Measurements from ENCODE around the gene OR6S1.
"Not testable (repeated sequence)": the region's sequence is repeated elsewhere in the genome, so short reads cannot be mapped to it uniquely, and the experiment has no call there.

Gene OR6S1

DNA sequence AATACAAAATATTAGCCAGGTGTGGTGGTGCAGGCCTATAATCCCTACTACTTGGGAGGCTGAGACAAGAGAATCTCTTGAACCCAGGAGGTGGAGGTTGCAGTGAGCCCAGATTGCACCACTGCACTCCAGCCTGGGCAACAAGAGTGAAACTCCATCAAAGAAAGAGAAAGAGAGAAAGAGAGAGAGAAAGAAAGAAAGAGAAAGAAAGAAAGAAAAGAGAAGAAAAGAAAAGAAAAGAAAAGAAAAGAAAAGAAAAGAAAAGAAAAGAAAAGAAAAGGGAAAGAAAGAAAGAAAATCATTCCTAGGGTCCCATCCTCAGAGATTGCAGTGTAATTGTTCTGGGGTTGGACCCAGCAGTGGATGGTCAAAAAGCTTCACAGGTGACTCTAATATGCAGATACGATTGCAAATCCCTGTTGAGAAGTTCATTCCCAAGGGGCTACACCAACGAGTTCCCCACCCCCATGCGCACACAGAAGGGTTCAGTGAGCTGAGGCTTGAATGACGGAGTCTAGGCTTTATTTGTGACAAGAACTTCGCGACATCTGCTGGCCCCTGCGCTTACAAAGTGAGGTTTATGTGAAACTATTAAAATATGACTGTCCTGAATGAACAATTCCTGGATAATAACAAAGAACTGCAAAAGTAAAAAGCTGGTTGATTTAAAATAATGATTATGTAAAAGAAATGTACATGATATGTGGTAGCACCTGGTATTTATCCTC is 32.9 kb downstream of the OR6S1 start:
- no peak for DNase-seq

DNA sequence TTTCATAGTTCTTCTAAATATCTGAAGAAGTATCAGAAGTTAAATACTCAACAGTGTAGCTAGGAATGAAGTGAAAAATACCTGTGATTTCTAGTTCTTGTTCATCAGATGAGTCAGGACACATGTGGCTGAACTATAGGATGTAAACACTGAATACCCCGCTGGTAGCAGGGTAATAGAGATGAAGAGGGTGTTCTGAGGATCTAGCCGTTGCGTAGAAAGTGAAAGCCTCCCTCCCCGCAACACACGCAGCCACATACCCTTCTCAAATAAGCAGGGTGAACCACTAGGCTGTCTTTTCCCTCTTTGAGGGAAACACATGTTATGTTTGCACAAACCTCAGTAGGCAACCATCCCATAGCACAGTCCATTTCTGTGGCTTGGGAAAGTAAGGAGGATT is 33.9 kb downstream of the OR6S1 start:
- DNase-seq = no peak

DNA sequence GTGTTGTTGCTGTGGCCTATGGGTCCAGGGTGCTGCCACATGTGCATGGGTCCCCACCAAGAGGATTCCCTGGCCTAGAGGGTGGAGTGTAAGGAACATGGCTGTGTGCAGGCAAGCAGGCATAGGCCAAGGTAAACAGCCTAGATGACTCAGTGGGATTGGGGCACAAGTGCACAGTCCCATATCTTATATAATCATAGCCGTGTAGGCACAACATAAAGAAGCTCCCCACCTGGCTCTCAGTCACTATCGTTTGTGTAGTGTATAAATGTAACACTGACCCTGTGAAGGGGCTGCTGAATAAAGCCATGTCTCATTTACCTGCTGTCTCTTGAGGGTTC is 34.6 kb downstream of the OR6S1 start:
- no peak for DNase-seq

DNA sequence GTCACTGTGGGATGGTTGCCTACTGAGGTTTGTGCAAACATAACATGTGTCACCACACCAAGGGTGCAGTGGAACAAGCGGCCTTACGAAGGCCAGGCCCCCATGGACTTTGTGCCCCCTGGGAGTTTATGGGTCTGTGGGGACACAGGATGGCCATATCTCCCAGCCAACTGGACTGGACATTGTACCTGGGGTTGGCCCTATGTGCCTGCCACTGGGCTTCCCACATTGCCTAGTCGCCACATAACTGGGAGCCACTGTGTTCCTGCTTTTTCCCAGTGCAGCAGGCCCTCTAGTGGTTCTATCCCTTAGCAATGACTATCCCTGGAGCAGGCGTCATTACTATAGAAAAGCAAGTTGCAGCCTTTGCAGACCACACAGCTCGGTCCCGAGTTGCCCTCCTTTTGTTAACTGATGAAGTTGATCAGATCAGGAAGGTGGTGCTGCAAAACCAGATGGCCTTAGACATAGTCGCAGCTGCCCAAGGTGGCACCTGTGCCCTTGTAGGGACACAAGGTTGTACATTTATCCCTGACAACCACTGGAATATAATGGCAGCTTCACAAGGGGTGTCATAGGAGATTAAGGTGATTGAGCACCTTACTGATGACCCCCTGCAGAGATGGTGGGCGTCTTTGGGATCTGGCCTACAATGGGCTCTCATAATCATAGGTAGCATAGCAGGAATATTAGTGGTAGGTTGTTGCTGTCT is 35.1 kb downstream of the OR6S1 start:
- DNase-seq = peak in 1 of 2 experiments; percentile 51

DNA sequence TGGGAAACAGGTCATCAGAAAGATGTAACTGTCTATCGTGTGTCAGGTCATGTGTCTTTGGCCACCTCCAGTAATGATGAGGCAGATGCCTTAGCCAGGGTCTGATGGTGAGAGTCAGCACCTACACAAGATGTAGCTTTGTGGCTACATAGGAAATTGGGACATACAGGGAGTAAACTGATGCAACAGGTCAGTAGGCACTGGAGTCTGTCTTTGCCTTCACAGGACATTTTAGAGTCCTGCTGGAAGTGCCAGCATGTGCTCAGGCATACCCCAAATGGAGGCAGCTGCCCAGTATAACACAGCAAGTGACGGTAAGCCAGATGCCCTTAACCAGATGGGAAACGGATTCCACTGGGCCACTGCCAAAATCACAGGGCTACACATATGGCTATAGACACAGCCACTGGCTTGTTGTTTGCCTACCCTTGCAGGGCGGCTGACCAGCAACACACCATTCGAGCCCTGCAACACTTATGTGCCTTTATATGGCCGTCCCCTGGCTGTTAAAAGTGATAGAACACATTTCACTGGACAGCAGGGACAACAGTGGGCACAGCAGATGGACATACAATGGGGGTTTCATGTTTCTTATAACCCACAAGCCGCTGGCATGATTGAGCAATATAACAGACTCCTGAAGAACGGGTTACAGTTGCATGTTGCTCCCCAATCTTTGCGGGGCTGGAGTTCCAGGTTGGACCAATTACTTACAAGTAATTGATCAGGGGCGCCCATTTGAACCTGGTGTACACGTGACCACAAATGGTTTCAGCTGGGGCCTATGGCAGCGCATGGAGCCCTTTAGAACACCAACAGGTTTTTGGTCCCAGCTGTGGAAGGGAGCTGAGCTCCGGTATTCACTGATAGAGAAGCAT is 37.4 kb downstream of the OR6S1 start:
- DNase-seq = peak; percentile 60 to 93

- DNase-seq = no peak
Measured at GRCh38 chr14:20602583-20602982, 38.9 kb downstream of the OR6S1 start.

- no peak for DNase-seq
Measured at GRCh38 chr14:20601522-20601921, 40.0 kb downstream of the OR6S1 start.

- DNase-seq = no peak
Measured at GRCh38 chr14:20597108-20597507, 44.4 kb downstream of the OR6S1 start.

DNA sequence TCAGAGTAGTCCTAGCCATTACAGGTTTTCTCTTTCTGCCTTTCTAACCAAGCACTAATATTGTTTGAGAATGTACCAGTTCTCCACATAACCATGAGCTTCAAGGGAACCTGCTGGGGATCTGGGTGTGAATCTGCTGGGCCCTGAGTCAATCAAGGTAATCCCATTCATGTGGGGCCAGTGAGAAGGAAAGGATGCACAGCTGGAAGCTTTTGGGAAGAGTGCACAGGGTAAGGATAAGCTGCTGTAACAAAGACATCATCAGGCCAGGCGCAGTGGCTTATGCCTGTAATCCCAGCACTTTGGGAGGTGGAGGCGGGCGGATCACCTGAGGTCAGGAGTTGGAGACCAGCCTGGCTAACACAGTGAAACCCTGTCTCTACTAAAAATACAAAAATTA is 45.8 kb downstream of the OR6S1 start:
- not testable (repeated sequence) for DNase-seq

GRCh38 chr14:20592574-20592973 is 48.9 kb downstream of the OR6S1 start:
- DNase-seq = no peak

- DNase-seq = no peak
Measured at GRCh38 chr14:20591235-20591634, 50.3 kb downstream of the OR6S1 start, which contains the start of gene RNASE12. RNASE12 (minus strand) TSS chr14:20591376; CDS start chr14:20590723, 653 bp downstream.

All from NCI-H446 (cell line).